NCI-H1105 treated with DMSO at 0.1 percent for 48 hours (cell line): ENCODE results near the gene DDR1.
"Not testable (repeated sequence)": the region's sequence is repeated elsewhere in the genome, so short reads cannot be mapped to it uniquely, and the experiment has no call there.

Source experiments
- DNase-seq: peaks from one replicate; lab custom pipeline; 2025; lab: John Stamatoyannopoulos, UW

DDR1 gene

GRCh38 chr6:30917487-30917886 lies 33.2 kb downstream of the DDR1 start:
- no peak for DNase-seq

DNA sequence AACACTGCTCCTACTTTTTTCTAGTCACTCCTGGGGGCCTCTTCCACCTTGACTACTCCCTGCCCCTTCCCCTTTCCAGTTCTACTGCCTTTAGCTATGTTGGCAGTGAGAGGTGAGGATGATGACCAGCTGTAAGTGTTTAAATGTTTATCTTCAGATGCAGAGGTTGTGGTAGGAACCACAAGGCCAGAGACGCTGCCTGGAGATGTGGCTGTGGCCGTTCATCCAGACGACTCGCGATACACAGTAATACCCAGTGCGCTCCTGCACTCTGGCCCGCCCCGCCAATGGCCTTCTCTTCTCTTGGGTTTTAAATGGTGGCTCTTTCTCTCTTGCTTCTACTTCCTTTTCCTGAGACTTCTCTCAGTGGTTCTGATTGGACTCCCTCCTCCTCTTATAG lies 34.4 kb downstream of the DDR1 start:
- no peak for DNase-seq

DNA sequence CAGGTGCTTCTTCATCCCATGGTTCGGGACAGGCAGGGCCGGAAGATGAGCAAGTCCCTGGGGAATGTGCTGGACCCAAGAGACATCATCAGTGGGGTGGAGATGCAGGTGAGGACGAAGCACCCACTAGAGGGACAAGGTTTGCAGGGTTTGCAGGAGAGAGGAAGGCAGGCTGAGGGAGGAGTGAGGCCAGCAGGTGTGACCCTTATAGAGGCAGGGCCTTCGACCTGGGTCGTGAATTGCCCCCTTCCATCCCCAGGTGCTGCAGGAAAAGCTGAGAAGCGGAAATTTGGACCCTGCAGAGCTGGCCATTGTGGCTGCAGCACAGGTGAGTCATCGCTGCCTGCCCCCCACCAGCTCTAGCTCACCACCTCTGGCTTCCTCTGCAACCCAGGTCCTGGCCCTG lies 38.1 kb downstream of the DDR1 start:
- no peak for DNase-seq

GRCh38 chr6:30924040-30924627 lies 39.8 kb downstream of the DDR1 start:
- not testable (repeated sequence) for DNase-seq

- no peak for DNase-seq
These were observed 42.3 kb downstream of the DDR1 start for GRCh38 chr6:30926644-30927043.

DNA sequence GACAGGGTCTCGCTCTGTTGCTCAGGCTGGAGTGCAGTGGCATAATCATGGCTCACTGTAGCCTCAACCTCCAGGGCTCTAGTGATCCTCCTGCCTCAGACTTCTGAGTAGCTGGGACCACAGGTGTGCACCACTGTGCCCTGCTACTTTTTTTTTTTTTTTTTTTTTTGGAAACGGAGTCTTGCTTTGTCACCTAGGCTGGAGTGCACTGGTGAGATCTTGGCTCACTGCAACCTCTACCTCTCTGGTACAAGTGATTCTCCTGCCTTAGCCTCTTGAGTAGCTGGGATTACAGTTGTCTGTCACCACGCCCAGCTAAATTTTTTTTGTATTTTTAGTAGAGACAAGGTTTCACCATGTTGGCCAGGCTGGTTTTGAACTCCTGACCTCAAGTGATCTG lies 42.8 kb downstream of the DDR1 start:
- not testable (repeated sequence) for DNase-seq

- DNase-seq, result no peak
These were observed 44.4 kb downstream of the DDR1 start for GRCh38 chr6:30928677-30929076.

DNA sequence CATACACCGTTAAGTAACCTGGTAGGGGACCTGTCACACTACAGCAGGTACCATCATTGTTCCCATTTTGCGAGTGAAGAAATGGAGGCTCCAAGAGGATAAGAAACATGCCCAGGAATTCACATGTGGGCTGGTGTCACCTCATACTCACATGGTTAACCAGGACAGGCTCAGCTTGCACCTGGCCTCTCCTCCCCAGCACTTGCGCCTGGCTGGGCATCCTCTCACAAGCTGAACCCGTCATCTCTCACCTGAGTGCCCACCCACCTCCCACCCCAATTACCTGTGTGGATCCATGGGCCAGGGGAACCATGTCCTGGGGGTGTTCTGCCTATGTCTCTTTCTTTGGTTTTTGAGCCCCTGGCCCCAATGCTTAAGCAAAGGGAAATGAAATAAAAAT lies 46.2 kb downstream of the DDR1 start:
- no peak for DNase-seq

DNA sequence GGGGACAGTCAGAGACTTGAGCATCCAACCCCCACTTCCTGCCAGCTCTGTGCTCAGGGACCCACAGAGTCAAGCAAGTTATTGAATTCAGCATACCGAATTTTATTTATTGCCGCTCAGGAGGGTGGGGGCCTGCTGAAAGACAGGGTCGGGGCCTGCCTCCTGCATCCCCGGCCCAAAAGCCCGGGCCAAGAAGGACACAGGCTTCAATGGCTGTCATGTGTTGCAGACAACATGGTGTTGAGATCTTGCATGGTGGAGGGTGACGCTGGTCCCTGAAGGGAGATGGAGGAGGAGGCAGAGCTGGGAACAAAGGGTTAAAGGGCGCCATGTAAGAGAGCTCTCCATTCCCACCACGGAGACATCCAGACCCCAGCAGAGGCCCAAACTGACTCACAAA lies 47.0 kb downstream of the DDR1 start:
- DNase-seq, result no peak

DNA sequence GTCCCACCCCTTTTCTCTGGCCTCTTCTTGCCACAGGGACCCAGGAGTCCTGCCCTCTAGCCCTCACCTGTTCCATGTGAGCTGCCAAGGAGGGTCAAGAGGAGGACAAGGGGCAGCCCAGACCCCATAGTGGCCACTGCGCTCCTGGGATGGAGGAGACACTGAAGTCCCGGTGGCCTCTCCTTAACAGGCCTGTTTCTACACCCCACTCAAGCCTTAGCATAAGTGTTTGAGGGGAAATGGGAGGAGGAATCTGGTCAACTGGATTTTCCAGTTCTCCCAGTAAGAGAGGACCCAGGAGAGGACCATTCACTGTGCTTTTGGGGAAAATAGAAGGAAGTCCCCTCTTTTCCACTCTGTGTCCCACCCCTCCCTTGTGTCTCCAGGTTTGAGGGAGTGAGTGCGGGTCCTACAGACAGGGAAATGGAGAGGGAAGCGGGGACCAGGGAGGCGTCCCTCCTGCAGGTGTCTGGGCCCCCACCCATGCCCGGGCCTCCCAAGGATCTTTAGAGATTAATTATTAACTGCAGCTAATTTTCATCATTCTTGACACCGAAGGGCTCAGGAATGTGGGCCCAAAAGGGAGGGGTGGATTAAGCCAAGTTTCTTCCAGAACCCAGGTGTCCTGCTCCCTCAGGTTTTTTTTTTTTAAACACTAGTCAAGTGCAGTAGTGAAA lies 47.8 kb downstream of the DDR1 start, which contains the start of gene SFTA2:
Gene SFTA2, minus strand, starts transcription at position 202 of the 677 bp plus-strand sequence. Its CDS starts 74 bp downstream, at position 128.
- DNase-seq, result no peak

GRCh38 chr6:30932665-30933365 lies 48.5 kb downstream of the DDR1 start:
- DNase-seq, result no peak

- no peak for DNase-seq
These were observed 50.7 kb downstream of the DDR1 start for GRCh38 chr6:30935018-30935417.

- DNase-seq, result no peak
These were observed 52.9 kb downstream of the DDR1 start for GRCh38 chr6:30937265-30937664.

DNA sequence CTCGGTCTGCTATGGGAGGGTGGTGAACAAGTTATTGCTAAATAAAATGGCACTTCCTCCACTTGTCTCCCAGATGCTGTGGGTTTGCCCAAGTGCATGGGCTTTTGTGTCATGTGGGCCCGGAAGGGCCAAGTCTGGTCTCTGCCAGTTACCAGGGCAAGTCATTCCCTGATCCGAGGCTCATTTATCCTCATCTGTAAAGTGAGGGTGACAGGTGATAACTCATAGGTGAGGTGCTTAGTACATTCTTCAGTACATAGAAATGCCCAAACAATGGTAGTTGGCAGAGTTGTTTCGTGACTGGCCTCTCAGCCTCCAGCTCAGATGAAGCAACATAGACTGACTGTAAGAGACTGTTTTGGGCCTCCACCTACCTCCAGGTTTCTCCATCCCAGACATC lies 54.4 kb downstream of the DDR1 start:
- DNase-seq, result no peak

DNA sequence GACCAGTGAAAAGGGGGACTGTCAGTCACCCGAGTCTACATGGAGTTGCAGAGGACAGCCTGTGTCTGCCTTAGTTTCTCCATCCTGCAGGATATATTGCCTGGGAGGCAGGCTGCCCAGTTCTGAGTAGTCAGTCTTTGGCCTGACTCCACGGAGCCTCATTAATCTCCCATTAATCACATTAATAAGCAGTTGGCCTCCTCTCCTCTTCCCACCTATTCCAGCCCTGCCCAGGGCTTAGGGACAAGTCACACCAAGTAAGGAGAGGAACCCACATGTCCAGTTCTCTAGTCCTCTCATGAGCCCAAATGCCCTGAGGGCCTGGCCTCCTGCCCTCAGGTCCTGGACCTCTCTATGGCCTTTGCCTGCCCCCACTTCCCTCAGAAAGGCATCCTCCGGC lies 55.2 kb downstream of the DDR1 start:
- DNase-seq, result no peak

- DNase-seq, result no peak
These were observed 56.2 kb downstream of the DDR1 start, which contains the start of gene MUCL3 for GRCh38 chr6:30940361-30940986. MUCL3 (plus strand) TSS chr6:30940973; CDS start chr6:30941000, 27 bp downstream.

DNA sequence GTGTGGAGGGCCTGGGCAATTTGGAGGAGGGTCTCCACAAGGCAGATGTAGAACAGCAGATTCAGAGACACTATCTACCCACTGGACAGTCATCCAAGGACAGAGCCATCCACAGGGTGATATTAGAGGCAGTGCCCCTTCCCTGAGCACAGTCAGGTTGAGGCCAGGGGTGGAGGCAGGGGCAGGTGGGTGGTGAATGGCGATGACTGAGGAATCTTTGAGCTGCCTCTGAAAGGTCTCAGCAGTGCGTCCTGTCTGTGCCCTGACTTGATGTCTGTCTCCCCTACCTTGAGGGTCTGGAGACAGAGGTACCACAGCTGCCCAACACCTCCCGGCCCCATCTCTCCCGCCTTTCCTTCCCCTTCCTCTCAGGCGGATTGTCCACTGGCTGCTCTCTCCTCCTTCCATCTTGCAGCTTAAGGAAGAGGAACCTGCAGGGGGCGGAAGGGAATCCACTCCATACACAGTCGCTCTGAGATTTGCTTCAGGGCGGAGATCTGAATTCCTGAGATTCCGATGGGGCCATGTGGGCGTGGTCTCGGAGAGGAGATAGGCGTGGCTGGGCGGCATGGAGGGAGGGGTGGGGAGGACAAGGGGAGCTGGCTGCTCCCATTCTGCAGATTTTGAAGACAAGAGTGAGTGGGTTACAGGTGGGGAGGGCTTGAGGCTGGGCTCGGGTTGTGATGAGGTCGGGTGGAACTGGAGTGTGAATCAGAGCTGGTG lies 58.2 kb downstream of the DDR1 start:
- DNase-seq, result no peak

- no peak for DNase-seq
These were observed 59.7 kb downstream of the DDR1 start for GRCh38 chr6:30944051-30944450.

DNA sequence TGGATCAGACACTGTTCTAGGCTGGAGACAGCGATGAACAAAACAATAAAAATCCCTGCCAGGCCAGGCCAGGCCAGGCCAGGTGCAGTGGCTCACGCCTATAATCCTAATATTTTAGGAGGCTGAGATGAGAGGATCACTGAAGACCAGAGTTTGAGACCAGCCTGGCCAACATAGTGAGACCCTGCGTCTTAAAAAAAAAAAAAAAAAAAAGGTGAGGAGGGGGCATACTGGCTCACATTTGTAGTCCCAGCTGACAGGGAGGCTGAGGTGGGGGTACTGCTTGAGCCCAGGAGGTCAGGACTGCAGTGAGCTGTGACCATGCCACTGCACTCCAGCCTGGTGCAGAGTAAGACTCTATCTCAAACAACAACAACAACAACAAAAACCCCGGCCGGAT lies 61.0 kb downstream of the DDR1 start:
- DNase-seq, result no peak

DNA sequence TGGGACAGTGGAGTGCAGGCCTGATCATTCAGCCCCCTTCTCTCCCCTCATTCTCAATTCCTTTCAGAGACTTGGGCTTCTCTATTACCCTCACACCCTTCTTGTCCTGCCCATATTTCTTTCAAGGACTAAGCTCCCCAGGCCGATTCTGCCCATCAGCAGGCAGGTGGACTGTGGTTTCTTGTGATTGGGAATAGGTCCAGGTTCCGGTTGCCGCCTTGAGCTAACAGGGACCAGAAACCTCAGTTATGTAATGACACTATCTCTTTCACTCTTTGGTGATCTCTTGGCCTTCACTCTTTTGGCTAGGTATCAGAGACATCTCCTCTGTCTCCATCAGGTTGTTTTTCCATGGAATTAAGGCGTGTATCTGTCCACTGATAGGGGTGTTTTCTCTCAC lies 62.9 kb downstream of the DDR1 start:
- DNase-seq, result no peak

- no peak for DNase-seq
These were observed 64.5 kb downstream of the DDR1 start for GRCh38 chr6:30948811-30949210.
